NCI-H2171 treated with DMSO at 0.1 percent for 48 hours (cell line): Measurements from ENCODE around the gene LTBR.

ENCODE experiments used
- DNase-seq: peaks from one replicate; lab custom pipeline; 2025; lab: John Stamatoyannopoulos, UW

Gene LTBR

DNA sequence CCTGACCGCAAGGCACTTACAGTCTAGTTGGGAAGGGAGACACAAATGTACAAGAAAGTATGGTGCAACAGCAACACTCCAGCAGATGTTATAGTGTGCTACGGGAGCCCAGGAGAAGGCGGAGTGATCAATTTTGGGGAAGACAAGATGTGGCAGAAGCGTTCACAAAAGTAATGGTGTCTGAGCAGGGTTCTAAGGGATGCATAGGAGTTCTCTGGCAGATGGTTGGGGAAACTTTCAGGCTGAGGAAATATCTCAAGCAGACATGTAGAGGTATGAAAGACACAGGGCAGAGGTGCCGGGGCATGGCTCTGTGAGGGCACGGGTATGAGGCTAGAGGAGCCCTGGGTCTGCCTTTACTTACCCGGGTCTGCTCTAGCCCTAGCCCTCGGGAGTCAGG lies 37.0 kb upstream of the LTBR start:
- DNase-seq: no peak

DNA sequence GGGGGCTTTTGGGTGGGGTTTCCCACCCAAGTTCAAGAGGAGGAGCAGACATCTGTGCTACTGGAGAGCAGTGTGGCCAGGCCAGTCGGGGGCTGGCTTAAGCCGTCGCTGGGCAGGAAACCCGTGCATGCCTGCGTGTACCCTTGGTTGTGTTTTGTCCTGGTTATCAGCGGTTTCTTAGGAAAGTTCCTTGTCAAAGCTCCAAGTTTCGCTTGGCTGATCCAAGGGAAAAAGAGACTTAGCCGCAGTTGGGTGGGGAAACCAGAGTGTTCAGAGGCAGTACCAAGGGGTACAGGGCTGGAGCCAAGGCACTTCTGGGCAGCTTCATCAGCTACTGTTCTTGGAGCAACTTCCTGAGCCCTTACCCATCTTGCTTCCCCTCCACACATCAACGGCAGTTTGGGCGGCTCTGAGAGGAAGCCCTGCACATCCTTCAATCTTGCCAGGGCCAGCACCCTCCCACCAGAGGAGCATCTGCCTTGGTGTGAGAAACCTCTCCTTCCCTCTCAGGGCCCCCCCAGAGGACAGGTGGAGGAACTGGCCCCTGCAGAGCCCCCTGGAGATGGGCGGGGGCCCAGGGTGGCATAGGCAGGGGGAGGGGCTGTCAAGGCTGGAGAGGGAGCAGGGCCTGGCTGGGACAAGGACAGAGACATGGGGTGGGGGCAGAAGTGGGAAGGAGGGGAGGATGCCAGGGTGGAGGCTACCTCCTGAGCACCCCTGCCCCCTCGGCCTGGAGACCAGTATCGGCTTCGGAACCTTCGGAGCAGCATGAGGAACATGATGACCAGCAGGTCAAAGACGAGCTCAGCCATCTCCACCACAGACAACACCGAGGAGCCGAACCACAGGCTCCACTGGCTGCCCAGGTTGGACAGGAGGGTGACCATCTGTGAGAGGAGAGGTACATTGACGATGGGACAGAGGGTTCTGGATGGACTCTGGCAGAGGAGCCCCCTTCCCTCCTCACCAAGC lies 36.3 kb upstream of the LTBR start:
- DNase-seq: no peak

GRCh38 chr12:6351622-6352021 lies 32.3 kb upstream of the LTBR start:
- no peak for DNase-seq

GRCh38 chr12:6352193-6353173 lies 31.5 kb upstream of the LTBR start:
- DNase-seq: peak; percentile 37

- DNase-seq: no peak
Observed at GRCh38 chr12:6354495-6355393, 29.2 kb upstream of the LTBR start.

DNA sequence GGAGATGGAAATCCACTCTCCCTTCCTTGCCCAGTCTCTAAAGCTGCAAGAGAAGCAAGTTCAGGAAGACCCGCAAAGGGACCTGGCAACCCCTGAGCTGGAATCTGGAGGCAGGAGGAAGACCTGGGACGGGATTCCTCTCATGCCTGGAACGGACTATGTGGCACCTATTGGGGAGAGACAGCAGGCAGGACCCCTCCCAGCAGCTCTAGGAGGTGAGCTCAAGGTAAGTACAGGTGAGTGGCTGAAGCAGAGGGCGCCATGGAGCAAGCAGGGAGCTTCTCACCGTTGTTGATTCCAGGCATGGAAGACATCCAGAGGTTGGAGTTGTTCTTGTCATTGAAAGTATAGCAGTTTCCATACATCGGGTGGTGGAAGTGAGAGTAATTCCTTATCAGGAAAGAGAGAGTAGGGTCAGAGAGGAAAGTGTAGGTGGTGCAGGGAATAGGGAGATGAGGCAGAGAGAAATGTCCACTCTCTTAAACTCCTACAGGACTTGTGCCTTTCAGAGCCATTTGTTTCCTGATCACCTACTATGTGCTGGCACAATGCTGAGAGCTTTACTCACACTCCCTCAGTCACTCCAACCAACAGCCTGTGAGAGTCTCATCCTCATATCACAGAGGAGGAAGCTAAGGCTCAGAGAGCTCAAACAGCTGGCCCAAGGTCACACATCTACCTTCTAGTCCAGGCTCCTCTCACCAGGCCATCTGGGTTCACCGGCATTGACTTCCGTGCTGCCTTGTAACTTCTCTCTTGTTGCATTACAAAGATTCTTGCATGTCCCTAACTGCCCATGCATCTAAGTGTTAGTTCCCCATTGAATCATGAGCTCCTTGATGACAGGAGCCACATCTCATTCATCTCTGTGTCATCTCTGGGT lies 28.2 kb upstream of the LTBR start:
- no peak for DNase-seq

GRCh38 chr12:6356374-6356820 lies 27.6 kb upstream of the LTBR start:
- no peak for DNase-seq

GRCh38 chr12:6358881-6359280 lies 25.1 kb upstream of the LTBR start:
- DNase-seq: no peak

GRCh38 chr12:6360080-6360571 lies 23.8 kb upstream of the LTBR start:
- no peak for DNase-seq

DNA sequence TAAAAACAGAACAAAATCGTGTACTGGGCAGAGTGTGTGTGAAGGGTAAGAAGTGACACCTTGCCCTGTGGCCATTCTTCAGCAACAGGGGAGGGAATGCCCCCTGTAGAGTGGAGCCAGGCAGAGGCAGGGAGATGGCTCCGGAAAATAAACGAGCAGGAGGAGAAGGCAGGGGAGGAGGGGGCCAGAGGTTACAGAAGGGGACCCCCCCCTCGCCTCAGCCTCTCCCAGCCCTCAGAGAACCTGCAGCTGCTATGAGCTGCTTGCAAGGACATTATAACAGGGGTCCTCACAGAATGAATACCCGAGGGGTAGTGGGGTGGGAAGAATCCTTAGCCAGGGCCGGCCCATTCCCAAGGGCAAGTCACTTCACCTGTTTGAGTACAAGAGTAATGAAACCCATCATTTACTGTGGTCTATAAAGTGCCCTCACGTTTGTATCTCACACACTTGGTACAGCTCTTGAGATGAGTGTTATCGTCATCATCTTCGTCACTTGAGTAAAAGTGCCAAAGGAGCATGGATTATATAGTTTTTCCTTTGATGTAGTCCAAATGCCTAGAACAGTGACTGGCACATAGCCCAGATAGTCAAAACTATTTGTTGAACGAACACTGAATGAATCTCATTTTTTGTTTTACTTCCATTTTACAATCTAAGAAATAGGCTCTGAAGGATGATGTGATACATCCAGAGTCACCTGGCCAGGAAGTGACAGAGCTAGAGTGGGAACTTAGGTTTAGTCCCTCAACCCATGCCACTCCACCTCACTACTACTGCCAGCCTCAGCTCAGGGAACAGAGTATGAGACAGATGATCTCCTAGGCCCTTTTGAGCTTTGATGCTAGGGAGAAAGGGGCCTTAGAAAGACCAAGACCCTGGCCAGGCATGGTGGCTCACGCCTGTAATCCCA lies 23.1 kb upstream of the LTBR start:
- no peak for DNase-seq

DNA sequence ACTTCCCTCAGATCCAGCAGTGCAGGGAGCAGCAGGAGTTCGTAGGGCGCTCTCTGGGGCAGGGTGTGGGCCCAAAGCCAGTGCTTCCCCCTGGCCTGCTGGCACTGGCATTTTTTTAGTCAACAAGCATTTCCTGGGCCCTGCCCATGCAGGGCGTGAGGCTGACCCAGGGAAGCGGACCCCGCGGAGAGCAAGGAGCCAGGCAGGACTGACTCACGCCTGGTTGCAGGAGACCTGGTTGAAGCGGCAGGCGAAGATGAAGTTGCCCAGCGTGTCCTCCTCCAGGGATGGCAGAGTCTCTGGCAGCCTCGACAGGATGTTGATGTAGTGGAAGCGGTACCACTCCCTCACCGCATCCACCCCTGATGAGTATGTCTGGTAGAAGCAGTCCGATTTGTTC lies 22.1 kb upstream of the LTBR start:
- no peak for DNase-seq

GRCh38 chr12:6362403-6362802 lies 21.6 kb upstream of the LTBR start:
- no peak for DNase-seq

DNA sequence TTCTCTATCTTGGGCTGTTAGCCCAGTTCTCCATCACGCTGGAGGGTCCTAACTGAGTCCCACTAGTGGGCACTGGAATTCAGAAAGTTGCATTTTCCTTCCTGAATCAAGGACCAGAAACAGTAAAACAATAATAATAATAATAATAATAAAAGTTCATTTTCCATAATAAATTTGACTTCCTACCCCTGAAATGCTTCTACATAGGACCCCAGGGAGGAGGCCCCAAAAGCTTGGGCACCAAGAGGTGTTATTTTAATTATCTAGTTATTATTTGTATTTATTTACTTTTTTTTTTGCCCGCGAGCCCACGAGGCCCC lies 21.0 kb upstream of the LTBR start:
- DNase-seq: no peak

GRCh38 chr12:6363330-6364043 lies 20.5 kb upstream of the LTBR start:
- DNase-seq: no peak

DNA sequence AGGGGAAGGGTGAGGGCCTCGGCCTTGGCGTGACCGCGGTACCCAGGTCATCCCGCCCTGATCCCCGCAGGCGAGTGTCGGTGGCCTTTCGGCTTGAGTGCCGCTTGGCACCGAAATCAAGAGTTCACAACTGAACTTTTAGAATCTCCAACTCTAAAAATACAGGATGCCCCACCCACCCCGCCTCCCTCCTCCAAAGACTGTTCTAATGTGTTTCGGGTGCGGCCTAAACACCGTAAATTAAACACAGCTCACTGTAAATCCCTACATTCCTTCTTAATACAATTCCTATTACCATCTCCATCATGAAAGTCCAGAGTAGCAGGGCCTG lies 20.0 kb upstream of the LTBR start:
- DNase-seq: no peak

DNA sequence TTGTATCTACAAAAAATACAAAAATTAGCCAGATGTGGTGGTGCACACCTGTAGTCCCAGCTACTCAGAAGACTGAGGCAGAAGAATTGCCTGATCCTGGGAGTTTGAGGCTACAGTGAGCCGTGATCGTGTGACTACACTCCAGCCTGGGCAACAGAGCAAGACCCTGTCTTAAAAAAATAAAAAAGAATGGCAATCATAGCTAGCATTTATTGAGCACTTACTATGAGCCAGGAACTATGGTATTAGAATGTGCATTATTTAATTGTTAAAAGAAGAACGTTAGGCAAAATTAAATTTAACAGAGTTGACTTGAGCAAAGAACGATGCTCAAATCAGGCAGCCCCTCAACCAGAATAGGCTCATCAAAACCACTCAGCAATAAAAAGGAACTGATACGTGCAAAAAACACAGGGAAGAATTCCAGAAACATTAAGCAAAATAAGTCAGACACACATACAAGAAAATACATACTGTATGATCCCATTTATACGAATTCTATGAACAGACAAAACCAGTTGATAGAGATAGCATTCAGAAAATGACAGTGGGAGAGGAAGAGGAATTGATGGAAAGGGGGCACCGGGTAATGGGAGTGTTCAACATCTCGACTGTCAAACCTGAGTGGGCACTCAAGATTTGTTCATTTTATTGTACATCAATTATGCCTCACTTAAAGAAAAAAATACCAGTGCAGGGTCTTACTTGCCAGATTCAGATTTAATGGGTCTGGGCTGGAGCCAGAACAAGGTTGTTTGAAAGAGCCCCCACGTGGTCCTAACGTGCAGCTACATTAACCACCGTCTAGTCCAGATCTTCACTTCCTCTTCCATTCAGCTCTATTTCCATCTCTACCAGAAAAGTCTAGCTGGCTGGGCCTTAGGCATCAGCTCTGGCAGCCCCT lies 16.6 kb upstream of the LTBR start:
- DNase-seq: peak; percentile 31

DNA sequence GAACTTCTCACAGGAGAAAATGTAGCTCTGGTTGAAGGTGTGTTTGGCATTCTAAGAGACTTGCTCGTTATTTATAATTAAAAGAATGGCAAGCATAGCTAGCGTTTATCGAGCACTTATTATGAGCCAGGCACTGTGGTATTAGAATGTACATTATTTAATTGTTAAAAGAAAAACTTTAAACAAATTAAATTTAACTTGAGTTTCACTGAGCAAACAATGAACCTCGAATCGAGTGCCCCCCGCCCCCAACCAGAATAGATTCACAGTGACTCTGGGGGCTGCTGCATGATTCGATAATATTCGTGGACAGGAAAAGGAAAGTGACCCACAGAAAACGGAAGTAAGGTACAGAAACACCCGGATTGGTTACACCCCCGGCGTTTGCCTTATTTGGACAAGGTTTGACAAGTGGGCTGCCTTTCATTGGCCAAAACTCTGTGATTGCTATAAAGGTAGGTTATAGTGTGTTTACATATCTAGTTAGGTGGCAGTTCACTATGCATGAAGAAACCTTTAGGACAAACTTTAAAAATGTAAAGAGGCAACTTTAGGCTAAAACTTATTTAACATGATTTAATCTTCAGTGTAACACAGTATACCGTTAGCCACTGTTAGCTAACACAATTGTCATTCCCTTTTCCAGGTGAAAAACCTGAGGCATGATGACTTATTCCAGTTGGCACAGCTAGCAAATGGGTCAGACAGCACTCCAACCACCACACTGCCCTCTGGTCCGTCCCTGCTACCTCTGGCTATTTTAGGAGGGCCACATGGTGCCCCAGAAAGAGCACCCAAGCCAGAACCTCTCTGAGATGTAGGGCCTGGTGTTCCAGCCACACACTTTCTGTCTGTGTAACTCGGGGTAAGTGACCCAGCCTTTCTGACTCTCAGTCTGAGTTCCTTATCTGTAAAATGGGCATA lies 15.7 kb upstream of the LTBR start:
- no peak for DNase-seq
